Sigmoid colon (tissue), 4 donors: ENCODE results near the gene METRN.

ENCODE experiments used
- CTCF ChIP-seq, 4 experiments: fragments of 450-650 bp in 3 of 4; fragments of 200-600 bp in 1 of 4; IDR thresholded peaks; one replicate each; pipeline ENCODE4 v1.5.1; 2016 to 2019; ENCODE audit warnings: antibody characterized with exemption in 4 of 4, mild to moderate bottlenecking in 3 of 4, moderate library complexity in 2 of 4
- EP300 ChIP-seq, 4 donors: sonication (generic); formaldehyde crosslinking; IDR thresholded peaks; one replicate each; pipeline ENCODE4 v1.6.1; 2017; ENCODE audit warnings: antibody characterized with exemption in 4 of 4
- POLR2A ChIP-seq, 2 donors: fragments of 450-650 bp; IDR thresholded peaks; one replicate each; pipeline ENCODE4 v1.6.1; 2016; ENCODE audit warnings: antibody characterized with exemption in 2 of 2, mild to moderate bottlenecking in 2 of 2, moderate library complexity in 2 of 2
- POLR2AphosphoS5 ChIP-seq, 4 donors: sonication (generic); formaldehyde crosslinking; IDR thresholded peaks; one replicate each; pipeline ENCODE4 v1.6.1; 2017; ENCODE audit warnings: antibody characterized with exemption in 4 of 4

DNA sequence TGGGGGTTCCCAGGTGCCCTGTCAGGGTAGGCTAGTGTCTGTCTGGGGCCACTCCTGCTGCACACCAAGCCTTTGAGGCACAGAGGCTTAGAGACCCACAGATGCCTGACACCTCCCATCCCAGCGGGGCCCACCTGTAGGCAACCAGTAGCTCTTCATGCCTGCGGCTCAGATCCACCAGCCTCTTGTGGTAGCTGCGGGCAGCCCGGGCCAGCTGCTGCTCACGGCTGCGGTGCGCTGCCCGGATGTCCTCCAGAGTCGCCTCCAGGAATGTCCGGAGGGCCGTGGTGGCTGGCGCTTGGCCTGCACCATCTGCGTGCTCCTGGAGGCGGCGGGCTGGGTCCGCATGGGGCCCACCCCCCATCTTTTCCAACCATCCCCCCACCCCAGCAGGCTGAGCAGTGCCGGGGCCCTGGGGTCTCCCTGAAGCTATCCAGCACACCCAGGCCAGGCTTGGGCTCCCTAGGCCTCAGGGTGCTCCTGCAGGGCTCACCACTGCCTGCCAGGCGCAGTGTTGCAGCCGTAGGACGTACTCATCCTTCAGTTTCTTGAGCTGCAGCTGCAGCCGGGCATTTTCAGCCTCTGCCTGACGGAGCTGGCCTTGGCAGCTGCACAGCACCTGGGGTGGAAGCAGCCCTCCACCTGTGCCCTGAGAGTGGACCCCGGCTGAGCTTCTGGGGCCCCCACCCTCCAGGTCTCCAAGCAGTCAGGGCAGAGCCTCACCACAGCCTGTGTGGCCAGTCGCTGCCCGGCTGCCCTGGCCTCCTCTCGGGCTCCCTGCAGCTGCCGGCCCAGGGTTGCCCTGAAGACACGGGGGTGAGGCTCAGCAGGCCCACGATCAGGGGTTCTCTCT is 9.5 kb downstream of the METRN start:
- no peak for TF ChIP-seq CTCF (IDR thresholded peaks at IDR 0.05)
- no peak for TF ChIP-seq POLR2A (IDR thresholded peaks at IDR 0.05)
- no peak for TF ChIP-seq POLR2AphosphoS5 (IDR thresholded peaks at IDR 0.05)
- TF ChIP-seq EP300 (IDR thresholded peaks at IDR 0.05), result no peak
